Measurements from ENCODE around the gene ESM1. TPM values are rescaled to one million over a fixed set of nuclear protein-coding genes. Genes with fewer than 3 reads are reported as not detected.
"Not testable (repeated sequence)": the region's sequence is repeated elsewhere in the genome, so short reads cannot be mapped to it uniquely, and the experiment has no call there.

ESM1 gene
- polyA plus RNA-seq, 4 donors, result 0.79 to 1.3 TPM; not detected in 2

DNA sequence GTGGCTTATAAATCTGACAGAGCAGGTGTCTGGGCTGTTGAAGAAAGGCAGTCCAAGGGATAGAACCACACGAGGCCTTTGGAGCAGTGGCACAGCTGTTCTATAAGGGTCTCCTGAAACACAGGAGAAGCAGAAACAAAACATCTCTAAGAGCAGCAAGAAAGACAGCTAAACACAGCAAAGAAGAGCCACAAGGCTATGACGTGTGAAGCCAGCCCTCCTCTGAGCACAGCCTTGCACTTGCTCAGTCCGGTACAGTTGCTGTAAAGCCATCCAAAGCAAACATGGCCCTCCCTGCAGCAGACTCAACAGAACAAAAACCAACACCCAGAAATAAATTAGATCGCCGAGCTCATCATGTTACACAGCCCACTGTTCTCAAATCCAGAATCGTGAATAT is 36.0 kb upstream of the ESM1 start:
- WGBS, 3 donors, result 60 to 70% (median 68%) methylated on average over 6 of the region's 6 CpGs
- Histone ChIP-seq H3K27ac (ENCODE audit: low read depth in 1 of 3, low read length in 2 of 3) (no peak overlapping the region), H3K36me3 (ENCODE audit: control insufficient read depth in 3 of 3, insufficient read depth in 2 of 3, low read depth in 1 of 3, low read length in 3 of 3) (no peaks in the 10 kb centered on the region), H3K9me3 (ENCODE audit: control insufficient read depth in 2 of 2, insufficient read depth in 1 of 2, low read depth in 1 of 2, low read length in 1 of 2) (no peaks in the 10 kb centered on the region), H3K4me3 (ENCODE audit: low read depth in 1 of 3, low read length in 3 of 3) (no peak overlapping the region), H3K4me1 (ENCODE audit: control insufficient read depth in 3 of 3, insufficient read depth in 2 of 3, low read depth in 1 of 3, low read length in 2 of 3) (no peaks in the 10 kb centered on the region), H3K27me3 (ENCODE audit: control insufficient read depth in 3 of 3, insufficient read depth in 3 of 3, low read length in 3 of 3) (no peaks in the 10 kb centered on the region)
- DNase-seq (no peak), FAIRE-seq (no peak)

DNA sequence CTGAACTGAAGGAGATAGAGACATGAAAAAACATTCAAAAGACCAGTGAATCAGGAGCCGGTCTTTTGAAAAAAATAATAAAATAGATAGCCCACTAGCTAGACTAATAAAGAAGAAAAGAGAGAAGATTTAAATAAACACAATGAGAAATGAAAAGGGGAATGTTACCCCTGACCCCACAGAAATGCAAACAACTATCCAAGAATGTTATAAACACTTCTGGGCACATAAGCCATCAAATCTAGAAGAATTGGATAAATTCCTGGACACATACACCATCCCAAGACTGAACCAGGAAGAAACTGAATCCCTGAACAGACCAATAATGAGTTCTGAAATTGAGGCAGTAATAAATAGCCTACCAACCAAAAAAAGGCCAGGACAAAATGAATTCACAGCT is 24.8 kb upstream of the ESM1 start:
- H3K4me1 ChIP-seq (ENCODE audit: control insufficient read depth in 3 of 3, insufficient read depth in 2 of 3, low read depth in 1 of 3, low read length in 2 of 3); H3K9me3 ChIP-seq (ENCODE audit: control insufficient read depth in 2 of 2, insufficient read depth in 1 of 2, low read depth in 1 of 2, low read length in 1 of 2); FAIRE-seq; H3K4me3 ChIP-seq (ENCODE audit: low read depth in 1 of 3, low read length in 3 of 3); H3K27me3 ChIP-seq (ENCODE audit: control insufficient read depth in 3 of 3, insufficient read depth in 3 of 3, low read length in 3 of 3); H3K36me3 ChIP-seq (ENCODE audit: control insufficient read depth in 3 of 3, insufficient read depth in 2 of 3, low read depth in 1 of 3, low read length in 3 of 3); H3K27ac ChIP-seq (ENCODE audit: low read depth in 1 of 3, low read length in 2 of 3); DNase-seq: not testable (repeated sequence)
- WGBS, 3 donors, result 60 to 97% (median 91%) methylated on average over 1 of the region's 1 CpG

DNA sequence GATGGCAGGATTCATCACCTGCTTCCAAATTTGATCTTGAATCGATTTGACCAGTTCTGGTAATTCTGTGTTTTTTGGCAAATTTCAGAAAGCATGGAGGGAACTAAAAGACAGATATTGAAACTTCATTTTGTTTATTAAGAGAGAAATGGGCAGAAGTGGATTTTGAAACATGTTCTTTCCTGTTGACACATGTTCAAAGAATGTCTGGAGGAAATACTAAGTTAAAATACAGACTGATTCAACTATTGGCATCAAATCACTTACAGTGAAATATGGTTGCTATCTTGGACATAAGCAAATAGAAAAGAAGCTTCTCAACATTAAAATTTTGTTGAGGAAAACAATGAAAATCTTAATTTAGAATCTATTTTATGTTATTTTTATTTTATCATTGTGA is 19.3 kb upstream of the ESM1 start:
- H3K27me3 ChIP-seq (ENCODE audit: control insufficient read depth in 3 of 3, insufficient read depth in 3 of 3, low read length in 3 of 3), result no peaks in the 10 kb centered on the region
- FAIRE-seq, result no peak
- H3K4me3 ChIP-seq (ENCODE audit: low read depth in 1 of 3, low read length in 3 of 3), result no peak overlapping the region
- 83 to 94% (median 87%) methylated on average over 1 of the region's 1 CpG for WGBS, 3 donors
- no peaks in the 10 kb centered on the region for H3K9me3 ChIP-seq (ENCODE audit: control insufficient read depth in 2 of 2, insufficient read depth in 1 of 2, low read depth in 1 of 2, low read length in 1 of 2)
- no peak for DNase-seq
- H3K36me3 ChIP-seq (ENCODE audit: control insufficient read depth in 3 of 3, insufficient read depth in 2 of 3, low read depth in 1 of 3, low read length in 3 of 3), result no peaks in the 10 kb centered on the region
- H3K4me1 ChIP-seq (ENCODE audit: control insufficient read depth in 3 of 3, insufficient read depth in 2 of 3, low read depth in 1 of 3, low read length in 2 of 3), result no peaks in the 10 kb centered on the region
- H3K27ac ChIP-seq (ENCODE audit: low read depth in 1 of 3, low read length in 2 of 3), result no peak overlapping the region

DNA sequence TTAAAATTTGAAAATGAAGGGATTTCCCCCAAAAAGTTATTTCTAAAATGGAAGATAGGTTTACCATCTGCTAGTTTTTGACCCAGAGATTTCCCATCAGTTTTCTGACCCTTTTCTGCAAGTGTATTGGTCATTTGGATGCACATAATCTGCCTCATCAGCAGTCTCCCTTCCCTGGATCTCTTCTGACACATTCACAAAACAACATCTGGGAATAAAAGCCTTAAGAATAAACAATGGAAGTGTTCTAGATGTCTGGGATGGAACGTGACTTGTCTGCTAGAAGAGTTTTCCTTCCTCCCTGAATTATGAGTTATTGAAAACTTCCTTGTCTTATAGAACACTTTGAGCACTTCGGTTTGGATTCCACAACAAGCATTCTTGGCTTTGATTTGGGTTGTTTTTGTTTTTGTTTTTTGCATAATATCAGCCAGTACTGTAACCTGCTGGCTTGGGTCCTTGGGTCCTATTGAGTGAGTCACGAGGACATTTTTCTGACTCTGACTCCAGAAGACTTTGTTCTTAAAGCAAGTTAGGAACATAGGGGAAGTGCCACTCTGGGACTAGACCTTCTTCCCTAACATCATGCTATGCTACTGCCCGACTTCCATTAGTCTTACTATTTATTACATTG is 18.2 kb upstream of the ESM1 start:
- DNase-seq, result no peak
- Histone ChIP-seq H3K4me3 (ENCODE audit: low read depth in 1 of 3, low read length in 3 of 3) (no peak overlapping the region), H3K9me3 (ENCODE audit: control insufficient read depth in 2 of 2, insufficient read depth in 1 of 2, low read depth in 1 of 2, low read length in 1 of 2) (no peaks in the 10 kb centered on the region), H3K27me3 (ENCODE audit: control insufficient read depth in 3 of 3, insufficient read depth in 3 of 3, low read length in 3 of 3) (no peaks in the 10 kb centered on the region), H3K27ac (ENCODE audit: low read depth in 1 of 3, low read length in 2 of 3) (no peak overlapping the region), H3K4me1 (ENCODE audit: control insufficient read depth in 3 of 3, insufficient read depth in 2 of 3, low read depth in 1 of 3, low read length in 2 of 3) (no peaks in the 10 kb centered on the region), H3K36me3 (ENCODE audit: control insufficient read depth in 3 of 3, insufficient read depth in 2 of 3, low read depth in 1 of 3, low read length in 3 of 3) (no peaks in the 10 kb centered on the region)
- WGBS, 3 donors, result 66 to 79% (median 70%) methylated on average over 4 of the region's 4 CpGs
- FAIRE-seq, result no peak

DNA sequence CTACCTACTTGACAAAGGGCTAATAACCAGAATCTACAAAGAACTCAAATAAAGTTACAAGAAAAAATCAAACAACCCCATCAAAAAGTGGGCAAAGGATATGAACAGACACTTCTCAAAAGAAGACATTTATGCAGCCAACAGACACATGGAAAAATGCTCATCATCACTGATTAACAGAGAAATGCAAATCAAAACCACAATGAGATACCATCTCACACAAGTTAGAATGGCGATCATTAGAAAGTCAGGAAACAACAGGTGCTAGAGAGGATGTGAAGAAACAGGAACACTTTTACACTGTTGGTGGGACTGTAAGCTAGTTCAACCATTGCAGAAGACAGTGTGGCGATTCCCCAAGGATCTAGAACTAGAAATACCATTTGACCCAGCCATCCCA is 16.8 kb upstream of the ESM1 start:
- not testable (repeated sequence) for H3K4me1 ChIP-seq (ENCODE audit: control insufficient read depth in 3 of 3, insufficient read depth in 2 of 3, low read depth in 1 of 3, low read length in 2 of 3); H3K27ac ChIP-seq (ENCODE audit: low read depth in 1 of 3, low read length in 2 of 3); H3K36me3 ChIP-seq (ENCODE audit: control insufficient read depth in 3 of 3, insufficient read depth in 2 of 3, low read depth in 1 of 3, low read length in 3 of 3); FAIRE-seq; H3K4me3 ChIP-seq (ENCODE audit: low read depth in 1 of 3, low read length in 3 of 3); H3K27me3 ChIP-seq (ENCODE audit: control insufficient read depth in 3 of 3, insufficient read depth in 3 of 3, low read length in 3 of 3); DNase-seq; H3K9me3 ChIP-seq (ENCODE audit: control insufficient read depth in 2 of 2, insufficient read depth in 1 of 2, low read depth in 1 of 2, low read length in 1 of 2)
- WGBS, 3 donors, result 70 to 81% (median 73%) methylated on average over 2 of the region's 2 CpGs

DNA sequence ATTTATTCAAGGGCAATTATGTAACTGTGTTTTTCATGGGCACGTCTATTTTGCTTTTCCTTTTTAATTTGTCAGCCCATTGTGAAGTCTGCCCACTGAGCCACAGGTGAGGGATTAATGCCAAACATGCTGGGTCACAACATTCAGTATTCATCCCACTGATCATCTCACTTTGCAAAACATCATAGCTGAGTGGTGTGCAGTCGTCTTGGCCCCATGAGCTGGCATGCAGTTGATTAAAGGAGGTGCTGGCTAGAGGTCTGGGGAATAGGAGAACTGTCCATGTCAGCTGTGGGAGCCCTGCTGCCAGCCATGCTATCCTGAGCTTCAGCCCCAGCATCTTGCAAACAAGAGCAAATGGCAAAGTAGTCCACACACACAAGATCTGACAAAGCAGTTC is 11.7 kb upstream of the ESM1 start:
- DNase-seq (no peak), FAIRE-seq (no peak)
- Histone ChIP-seq H3K36me3 (ENCODE audit: control insufficient read depth in 3 of 3, insufficient read depth in 2 of 3, low read depth in 1 of 3, low read length in 3 of 3) (no peaks in the 10 kb centered on the region), H3K9me3 (ENCODE audit: control insufficient read depth in 2 of 2, insufficient read depth in 1 of 2, low read depth in 1 of 2, low read length in 1 of 2) (no peaks in the 10 kb centered on the region), H3K4me3 (ENCODE audit: low read depth in 1 of 3, low read length in 3 of 3) (no peak overlapping the region), H3K27ac (ENCODE audit: low read depth in 1 of 3, low read length in 2 of 3) (no peak overlapping the region), H3K4me1 (ENCODE audit: control insufficient read depth in 3 of 3, insufficient read depth in 2 of 3, low read depth in 1 of 3, low read length in 2 of 3) (no peaks in the 10 kb centered on the region), H3K27me3 (ENCODE audit: control insufficient read depth in 3 of 3, insufficient read depth in 3 of 3, low read length in 3 of 3) (no peaks in the 10 kb centered on the region)
- 63 to 73% (median 72%) methylated on average over 2 of the region's 2 CpGs for WGBS, 3 donors

DNA sequence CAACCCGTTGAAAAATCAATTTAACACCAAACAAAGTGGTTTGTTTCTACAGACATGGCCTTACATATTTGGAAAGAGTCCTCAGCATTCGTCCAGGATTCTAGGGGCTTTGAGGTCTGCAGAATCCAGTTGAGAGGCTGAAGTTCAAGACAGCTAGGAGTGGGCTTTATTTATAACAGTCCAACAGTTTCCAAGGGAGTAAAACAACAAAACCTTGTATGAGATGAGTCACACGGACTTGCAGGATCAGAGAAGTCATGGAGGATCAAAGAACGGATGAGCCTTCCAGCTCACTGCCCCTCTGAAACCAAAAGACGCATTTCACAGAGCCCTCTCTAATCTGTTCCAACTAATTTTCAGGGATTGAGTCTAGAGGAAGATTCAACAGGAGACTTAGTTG is 11.1 kb upstream of the ESM1 start:
- no peaks in the 10 kb centered on the region for H3K27me3 ChIP-seq (ENCODE audit: control insufficient read depth in 3 of 3, insufficient read depth in 3 of 3, low read length in 3 of 3)
- no peak for FAIRE-seq

DNA sequence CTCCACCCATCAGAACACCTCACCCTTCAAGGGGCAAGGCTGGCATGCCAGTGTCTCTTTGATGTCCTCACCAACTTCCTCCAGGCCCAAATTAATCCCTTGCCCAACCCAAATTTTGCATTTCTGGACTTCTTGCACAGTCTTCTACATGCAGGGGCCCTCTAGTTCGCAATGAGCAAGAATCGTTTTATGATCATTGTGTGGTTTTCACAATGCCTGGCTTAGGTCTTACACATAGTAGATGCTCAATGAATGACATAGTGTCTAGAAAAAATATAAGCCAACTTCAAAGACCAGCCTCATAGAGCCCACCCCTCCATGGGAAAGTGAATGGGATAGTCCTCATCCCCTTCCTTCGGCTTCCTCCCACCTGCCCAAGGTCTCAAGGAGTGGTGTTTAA is 9.8 kb upstream of the ESM1 start:
- no peak overlapping the region for H3K4me3 ChIP-seq (ENCODE audit: low read depth in 1 of 3, low read length in 3 of 3)
- DNase-seq, result no peak
- H3K27ac ChIP-seq (ENCODE audit: low read depth in 1 of 3, low read length in 2 of 3), result no peak overlapping the region
- H3K4me1 ChIP-seq (ENCODE audit: control insufficient read depth in 3 of 3, insufficient read depth in 2 of 3, low read depth in 1 of 3, low read length in 2 of 3), result no peaks in the 10 kb centered on the region
- no peaks in the 10 kb centered on the region for H3K36me3 ChIP-seq (ENCODE audit: control insufficient read depth in 3 of 3, insufficient read depth in 2 of 3, low read depth in 1 of 3, low read length in 3 of 3)
- H3K27me3 ChIP-seq (ENCODE audit: control insufficient read depth in 3 of 3, insufficient read depth in 3 of 3, low read length in 3 of 3), result no peaks in the 10 kb centered on the region
- FAIRE-seq, result no peak
- H3K9me3 ChIP-seq (ENCODE audit: control insufficient read depth in 2 of 2, insufficient read depth in 1 of 2, low read depth in 1 of 2, low read length in 1 of 2), result no peaks in the 10 kb centered on the region
- 83 to 92% (median 84%) methylated on average over 3 of the region's 3 CpGs for WGBS, 3 donors

More for the DNA sequence above, 11.1 kb upstream of the ESM1 start:
- 67 to 69% (median 69%) methylated on average over 5 of the region's 5 CpGs for WGBS, 3 donors
- Histone ChIP-seq H3K4me1 (ENCODE audit: control insufficient read depth in 3 of 3, insufficient read depth in 2 of 3, low read depth in 1 of 3, low read length in 2 of 3) (no peaks in the 10 kb centered on the region), H3K9me3 (ENCODE audit: control insufficient read depth in 2 of 2, insufficient read depth in 1 of 2, low read depth in 1 of 2, low read length in 1 of 2) (no peaks in the 10 kb centered on the region), H3K36me3 (ENCODE audit: control insufficient read depth in 3 of 3, insufficient read depth in 2 of 3, low read depth in 1 of 3, low read length in 3 of 3) (no peaks in the 10 kb centered on the region), H3K27ac (ENCODE audit: low read depth in 1 of 3, low read length in 2 of 3) (no peak overlapping the region), H3K4me3 (ENCODE audit: low read depth in 1 of 3, low read length in 3 of 3) (no peak overlapping the region)
- DNase-seq, result no peak

DNA sequence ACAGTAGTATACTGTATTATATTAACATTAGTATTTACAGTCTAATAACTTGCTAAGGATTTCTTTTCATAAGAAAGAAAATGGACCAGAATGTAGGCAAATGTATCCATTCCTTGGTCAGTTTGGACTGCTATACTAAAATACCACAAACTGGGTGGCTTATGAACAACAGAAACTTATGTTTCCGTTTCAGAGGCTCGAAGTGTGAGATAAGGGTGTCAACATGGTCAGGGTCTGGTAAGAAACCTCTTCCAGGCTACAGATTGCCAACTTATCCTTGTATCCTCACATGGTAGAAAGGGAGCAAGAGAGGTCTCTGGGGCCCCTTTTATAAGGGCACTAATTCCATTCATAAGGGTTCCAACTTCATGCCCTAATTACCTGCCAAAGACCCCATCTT is 9.2 kb upstream of the ESM1 start:
- no peak overlapping the region for H3K27ac ChIP-seq (ENCODE audit: low read depth in 1 of 3, low read length in 2 of 3)
- H3K36me3 ChIP-seq (ENCODE audit: control insufficient read depth in 3 of 3, insufficient read depth in 2 of 3, low read depth in 1 of 3, low read length in 3 of 3), result no peaks in the 10 kb centered on the region
- no peaks in the 10 kb centered on the region for H3K4me1 ChIP-seq (ENCODE audit: control insufficient read depth in 3 of 3, insufficient read depth in 2 of 3, low read depth in 1 of 3, low read length in 2 of 3)
- no peak for DNase-seq
- FAIRE-seq, result no peak
- H3K9me3 ChIP-seq (ENCODE audit: control insufficient read depth in 2 of 2, insufficient read depth in 1 of 2, low read depth in 1 of 2, low read length in 1 of 2), result no peaks in the 10 kb centered on the region
- H3K27me3 ChIP-seq (ENCODE audit: control insufficient read depth in 3 of 3, insufficient read depth in 3 of 3, low read length in 3 of 3), result no peaks in the 10 kb centered on the region
- 58 to 75% (median 64%) methylated on average over 2 of the region's 2 CpGs for WGBS, 3 donors
- H3K4me3 ChIP-seq (ENCODE audit: low read depth in 1 of 3, low read length in 3 of 3), result no peak overlapping the region
